GM21367 (cell line): ENCODE data around the gene LHCGR.
A peak's percentile ranks its signal among the peaks of the same experiment; 100 is the strongest.
"Not testable (repeated sequence)": the region's sequence is repeated elsewhere in the genome, so short reads cannot be mapped to it uniquely, and the experiment has no call there.

Experiments used
- ATAC-seq: cut with Tn5 transposase; IDR thresholded peaks from one replicate; pipeline ENCODE4 v1.9.1; 2021; ENCODE audit not compliant: unreplicated experiment

The LHCGR gene

DNA sequence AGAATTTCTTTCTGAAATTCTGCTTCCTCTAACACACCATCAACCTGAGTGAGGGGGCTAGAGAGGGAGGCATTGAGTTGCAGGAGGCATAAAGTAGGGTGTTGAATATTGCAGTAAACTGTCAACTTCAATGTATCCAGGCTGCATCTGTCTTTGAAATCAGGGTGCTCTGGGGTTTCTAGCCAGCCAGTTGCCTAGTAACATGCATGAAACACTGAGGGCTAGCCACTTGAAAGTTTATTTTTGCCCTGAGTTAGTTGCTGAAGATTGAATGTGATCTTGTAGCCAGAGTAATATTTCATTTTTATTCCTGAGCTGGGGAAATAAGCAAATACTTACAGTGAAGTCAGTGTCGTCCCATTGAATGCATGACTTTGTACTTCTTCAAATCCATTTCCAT lies 41.9 kb downstream of the LHCGR start:
- ATAC-seq, result no peak

DNA sequence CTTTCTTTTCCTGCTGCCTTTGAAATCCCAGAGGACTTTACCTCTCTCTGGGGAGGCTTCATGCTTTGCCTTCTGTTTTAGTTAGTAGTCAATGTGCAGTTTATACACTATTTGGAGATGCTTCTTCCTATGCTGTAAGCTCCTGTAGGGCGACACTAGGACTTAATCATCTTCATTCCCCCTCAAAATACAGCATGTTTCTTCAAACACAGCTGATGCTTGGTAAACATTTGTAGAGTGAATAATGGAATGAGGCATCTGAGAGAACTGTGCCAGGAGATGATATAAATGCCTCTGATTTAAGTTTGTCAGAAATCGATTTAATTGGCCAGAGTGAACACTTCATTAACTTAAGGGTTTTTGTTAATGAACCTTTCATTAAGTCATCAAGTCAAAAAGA lies 43.4 kb downstream of the LHCGR start:
- ATAC-seq, result no peak

DNA sequence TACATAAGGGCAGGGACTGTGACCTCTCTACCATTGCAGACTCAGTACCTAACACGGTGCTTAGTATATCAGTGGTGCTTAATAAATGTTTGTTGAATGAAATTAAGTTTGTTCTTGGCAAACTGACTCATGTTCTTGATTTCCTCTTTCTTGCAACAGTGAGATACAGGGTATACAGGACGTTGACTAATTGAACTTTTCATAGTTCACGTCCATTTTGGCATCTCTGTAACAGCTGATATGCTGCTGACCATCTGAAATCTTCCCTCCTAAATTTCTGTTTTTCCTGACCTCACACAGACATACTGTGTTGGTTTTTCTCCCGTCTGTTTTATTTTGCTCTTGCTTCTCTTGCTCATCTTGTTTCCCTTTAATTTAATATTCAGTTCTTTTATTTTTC lies 44.2 kb downstream of the LHCGR start:
- ATAC-seq, result no peak

DNA sequence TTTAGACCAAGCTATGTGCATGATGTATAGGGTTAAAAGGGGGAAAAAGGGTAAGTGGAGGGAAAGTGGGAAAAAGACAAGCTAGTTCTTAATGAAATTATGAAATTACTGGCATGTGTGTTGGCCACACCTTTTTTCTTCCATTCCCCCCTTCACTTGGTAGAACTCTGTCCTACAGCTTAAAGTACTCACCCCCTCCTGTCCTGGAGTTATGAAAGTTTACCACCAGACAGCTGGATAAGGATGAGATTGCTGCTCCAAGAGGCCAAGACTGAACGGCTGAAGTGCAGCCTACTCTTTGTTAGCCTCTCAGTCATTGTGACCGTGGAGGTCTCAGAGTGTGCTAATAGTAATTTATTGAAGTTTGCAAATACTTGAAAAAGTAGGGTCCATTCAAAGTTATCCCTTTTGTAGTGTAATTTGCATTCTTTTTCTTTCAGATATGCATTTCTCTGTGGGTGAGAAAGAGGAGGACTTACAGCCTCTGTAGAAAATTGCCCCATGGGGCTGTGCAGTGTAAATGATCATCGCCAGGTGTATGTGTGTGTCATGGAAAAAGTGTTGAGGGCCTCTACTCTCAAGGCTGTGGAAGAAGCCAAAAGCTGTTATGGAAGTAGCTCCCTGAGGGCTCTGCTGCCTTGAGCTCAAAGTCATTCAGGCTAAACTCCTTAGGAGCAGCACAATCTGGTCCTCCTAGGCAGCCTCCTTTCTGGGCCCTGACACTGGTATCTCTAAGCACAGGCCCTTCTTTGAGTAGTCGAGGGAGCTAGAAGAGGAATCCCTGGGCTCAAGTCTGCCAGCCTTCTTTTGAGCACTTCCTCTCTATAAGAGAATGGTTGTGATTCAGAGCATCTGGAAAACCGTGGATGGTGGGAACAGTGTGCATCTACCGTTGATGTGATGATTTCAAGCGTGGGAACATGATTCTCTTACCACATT lies 46.2 kb downstream of the LHCGR start:
- no peak for ATAC-seq

DNA sequence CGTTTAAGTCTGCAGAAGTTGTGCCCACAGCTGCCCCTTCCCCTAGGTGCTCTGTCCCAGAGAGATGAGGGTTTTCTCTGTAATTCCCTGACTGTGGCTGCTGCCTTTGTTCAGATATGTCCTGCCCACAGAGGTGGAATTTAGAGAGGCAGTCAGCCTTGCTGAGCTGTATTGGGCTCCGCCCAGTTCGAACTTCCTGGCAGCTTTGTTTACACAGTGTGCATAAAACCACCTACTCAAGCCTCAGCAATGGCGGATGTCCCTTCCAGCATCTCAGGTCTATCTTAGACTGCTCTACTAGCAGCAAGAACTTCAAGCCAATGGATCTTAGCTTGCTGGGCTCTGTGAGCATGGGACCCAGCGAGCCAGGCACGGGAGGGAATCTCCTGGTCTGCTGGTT lies 48.1 kb downstream of the LHCGR start:
- no peak for ATAC-seq

DNA sequence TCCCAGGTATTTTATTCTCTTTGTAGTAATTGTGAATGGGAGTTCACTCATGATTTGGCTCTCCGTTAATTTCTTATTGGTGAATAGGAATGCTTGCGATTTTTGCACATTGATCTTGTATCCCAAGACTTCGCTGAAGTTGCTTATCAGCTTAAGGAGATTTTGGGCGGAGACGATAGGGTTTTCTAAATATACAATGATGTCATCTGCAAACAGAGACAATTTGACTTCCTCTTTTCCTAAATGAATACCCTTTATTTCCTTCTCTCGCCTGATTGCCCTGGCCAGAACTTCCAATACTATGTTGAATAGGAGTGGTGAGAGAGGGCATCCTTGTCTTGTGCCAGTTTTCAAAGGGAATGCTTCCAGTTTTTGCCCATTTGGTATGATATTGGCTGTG lies 51.9 kb downstream of the LHCGR start:
- not testable (repeated sequence) for ATAC-seq

DNA sequence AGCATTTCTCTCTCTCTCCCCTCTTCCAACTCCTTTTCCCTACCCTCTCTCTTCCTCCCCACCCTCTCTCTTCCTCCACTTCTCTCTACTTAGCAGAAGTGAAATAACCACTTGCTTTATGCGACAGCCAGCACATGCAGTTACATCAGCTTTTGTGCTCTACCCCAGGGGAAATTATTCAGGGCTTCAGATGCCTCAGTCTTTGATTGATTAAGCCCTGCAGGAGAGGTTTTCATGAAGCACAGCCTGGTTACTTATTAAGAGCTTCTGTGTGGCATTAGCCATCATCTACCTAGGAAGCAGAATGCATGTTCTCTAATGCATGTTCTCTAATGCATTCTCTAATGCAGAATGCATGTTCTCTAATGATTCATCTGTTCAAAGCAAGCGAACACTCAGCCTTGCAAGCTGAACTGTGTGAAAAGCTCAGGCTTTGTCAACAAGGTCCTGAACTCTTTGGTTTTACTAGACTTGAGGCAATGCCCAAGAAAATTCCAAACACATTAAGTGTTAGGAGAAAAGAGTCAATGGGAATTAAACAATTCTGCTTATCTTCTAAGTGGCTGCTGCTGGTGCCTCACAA lies 56.1 kb downstream of the LHCGR start:
- ATAC-seq, result no peak

DNA sequence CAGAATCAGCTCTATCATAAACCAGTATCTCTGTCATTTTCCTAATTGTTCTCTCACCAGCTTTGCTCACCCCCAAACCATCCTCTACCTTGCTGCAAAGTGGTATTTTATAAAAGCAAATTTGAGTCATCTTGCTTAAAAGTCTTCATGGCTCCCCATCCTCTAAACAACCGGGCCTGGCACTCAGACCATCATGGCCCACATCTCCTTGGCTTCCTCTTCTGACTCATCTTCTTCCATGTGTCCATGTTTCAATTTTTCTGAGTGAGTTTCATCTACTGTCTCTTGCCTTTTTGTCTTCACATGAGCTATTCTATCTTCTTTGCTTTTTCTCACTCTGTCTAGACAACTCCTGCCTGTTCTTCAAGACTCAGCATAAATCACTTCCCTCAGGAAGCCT lies 58.6 kb downstream of the LHCGR start:
- ATAC-seq, result no peak

DNA sequence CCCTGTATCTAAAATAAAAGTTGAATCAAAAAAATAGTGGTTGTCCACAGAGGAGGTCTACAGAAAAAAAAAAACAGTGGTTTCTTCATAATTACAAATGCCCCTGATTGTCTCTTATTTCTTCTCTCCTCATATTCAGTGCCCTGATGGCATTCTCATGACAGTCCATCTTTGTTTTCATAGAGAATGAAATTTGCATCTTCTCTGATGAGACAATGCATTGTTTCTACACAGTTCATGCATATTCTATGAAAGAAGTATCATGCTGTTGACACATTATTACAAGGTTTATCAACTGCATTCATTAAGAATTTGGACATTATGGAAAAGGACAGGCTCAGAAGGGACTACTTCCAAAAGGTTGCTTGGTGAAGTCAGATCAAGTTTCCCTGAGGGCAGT lies 59.5 kb downstream of the LHCGR start:
- no peak for ATAC-seq

DNA sequence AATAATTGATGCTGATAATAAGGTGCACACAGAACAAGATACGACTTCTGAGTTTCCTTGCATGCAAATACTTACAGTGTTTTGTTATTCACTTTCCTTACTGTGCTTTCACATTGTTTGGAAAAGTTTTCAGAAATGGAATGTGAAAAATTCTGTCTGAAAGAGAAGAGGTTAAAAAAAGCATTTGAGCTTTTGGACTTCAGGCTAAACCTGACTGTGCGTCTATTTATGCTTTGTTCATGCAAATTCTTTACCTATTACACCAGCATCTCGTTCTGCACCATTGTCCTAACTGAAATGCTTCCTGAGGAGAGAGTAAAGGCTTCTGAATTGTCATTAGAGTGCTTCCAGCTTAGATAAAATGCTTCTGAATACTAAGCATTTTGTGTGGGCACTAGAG lies 61.4 kb downstream of the LHCGR start:
- ATAC-seq, result no peak

DNA sequence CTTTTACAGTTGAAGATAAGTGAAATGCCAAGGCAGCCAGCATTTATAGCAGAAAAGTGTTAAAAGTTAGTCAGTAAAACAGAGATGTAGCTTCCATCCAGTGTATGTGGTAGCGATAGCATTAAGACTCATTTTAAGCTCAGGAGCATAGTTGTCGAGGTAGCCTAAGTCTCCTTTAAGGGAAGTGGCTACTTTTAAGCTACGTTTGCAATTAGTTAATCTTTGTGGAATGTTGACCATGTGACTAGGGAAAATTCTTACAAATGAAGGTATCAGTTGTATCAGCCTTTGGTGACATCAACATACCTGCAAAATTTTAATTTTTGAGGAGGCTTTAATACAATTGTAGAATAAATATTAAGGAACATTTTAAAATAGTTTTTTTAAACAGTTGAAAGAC lies 61.9 kb downstream of the LHCGR start:
- no peak for ATAC-seq

DNA sequence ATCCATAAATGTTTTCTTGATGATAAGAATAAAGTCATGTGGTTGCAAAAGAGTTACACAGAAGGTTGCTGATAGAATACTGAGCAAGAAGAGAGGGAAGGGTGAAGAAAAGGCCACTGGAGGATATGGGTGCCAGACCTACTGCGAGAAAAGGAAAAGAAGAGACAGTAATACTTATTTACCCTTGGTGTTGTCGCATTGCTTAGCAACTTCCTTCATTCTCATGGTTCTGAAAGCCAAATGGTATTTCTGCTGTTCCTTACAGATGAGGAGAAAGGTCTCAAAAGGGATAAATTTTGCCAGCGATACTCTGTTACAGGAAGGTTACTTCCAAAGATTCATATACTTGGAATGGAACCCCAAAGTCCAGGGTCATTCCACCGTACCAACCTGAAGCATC lies 62.5 kb downstream of the LHCGR start:
- no peak for ATAC-seq

DNA sequence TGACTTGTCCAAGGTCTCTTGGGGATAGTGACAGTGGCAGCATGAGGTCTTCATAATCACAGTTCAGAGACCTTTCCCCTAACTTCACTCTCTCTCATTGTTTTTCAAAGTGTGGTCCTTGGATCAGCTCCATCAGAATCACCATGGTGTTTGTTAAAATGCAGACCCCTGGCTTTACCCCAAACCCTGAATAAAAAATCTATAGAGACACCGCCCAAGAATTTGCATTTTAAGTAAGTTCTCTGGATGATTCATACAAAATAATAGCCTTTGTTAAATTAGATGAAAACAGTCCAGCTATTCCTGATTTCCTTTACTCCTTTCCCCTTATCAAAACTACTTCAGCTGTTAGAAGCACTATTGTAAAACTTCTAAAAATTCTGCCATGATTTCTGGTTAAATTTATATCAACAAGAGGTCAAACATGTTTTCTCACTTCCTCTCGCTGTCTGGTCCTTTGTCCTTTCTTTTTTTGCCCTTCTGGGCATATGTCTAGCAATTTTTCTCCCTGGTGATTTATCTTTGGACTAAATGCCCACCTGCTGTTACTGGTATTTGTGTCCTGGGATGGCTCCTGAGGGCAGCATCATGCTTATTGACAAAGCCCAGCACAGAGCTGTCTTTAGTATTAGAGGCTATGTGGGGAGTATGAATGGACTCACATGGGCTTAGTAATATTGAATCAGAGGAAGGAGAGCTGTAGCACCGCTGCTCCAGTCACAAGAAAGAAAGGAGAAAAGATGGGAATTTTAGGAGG lies 63.4 kb downstream of the LHCGR start:
- ATAC-seq, result no peak

DNA sequence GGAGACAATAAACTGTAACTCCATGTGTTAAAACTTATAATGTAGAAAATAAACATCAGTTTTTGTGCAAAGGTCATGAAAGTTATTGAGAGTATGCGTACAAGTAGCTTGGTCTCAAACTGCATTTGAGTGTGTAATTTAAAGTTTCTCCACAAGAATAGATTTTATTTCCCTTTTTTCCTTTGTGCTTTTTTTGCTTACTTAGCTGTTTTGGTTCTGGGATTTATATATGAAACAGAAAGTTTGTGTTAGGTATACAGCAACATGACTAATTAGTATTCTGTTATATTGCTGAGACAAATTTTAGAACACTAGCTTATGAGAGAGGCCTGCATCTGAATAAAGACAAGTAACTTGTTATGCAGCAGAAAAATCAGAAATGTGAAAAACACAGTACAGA lies 70.4 kb downstream of the LHCGR start:
- no peak for ATAC-seq

DNA sequence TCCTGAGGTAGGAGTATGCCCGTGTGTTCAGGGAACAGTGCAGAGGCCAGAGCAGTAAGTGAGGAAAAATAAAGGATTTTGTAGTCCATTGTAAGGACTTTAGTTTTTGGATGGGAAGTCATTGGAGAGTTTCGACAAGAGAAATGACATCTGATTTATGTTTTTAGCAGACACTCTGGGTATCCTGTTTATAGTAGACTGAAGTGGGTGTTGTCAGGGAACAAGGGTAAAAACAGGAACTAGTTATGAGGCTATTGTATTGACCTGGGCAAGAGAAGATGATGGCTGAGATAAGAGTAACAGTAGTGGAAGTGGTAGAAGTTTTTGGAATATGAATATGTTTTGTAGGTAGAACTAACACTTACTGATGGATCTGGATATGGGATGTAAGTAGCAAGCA lies 78.1 kb downstream of the LHCGR start:
- no peak for ATAC-seq

DNA sequence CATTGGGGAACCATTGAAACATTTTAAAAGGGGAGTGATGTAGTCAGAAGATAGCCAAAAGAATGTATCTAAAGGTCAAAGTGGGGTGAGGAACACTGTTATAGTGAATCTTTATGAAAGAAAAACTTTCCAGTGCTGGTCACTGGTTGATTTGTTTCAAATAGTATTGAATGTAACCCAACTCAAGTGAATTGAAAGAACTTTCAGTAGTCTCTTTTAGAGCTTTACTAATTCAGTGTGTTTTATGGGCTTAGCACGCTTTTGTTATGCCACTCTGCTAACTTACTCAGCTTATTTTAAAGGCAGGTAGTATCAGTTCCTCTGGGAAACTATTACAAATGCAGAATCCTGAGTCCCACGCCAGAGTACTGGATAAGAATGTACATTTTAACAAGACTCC lies 80.6 kb downstream of the LHCGR start:
- no peak for ATAC-seq

DNA sequence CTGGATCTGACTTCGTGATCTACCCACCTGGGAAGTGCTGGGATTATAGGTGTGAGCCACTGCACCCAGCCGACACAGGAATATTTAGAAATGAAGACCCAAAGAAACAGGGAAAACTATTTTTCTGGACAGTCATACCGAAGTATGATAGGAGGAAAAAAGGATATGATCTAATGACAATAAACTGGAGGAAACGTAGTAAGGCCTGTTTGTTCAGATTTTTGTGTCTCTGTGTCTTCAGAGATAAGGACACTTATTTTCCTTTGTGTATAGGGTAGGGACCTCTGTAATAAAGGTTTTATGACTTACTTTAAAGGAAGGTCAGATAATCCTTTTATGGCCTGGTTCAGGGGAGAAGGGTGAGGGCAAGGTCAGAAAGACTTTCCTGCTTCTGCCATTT lies 81.9 kb downstream of the LHCGR start:
- ATAC-seq, result no peak

DNA sequence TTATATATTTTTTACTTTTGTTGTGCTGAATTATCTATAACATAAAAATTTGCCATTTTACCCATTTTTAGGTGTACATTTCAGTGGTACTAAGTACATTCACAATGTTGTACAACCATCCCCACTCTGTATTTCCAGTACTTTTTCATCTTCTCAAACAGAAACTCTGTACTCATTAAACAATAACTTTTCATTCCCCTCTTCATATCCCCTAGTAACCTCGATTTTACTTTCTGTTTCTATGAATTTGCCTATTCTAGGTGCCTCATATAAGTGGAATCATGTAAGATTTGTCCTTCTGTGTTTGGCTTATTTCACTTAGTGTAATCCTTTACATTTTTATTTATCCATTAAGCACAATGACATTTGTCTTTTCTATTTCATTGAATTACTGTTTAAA lies 86.5 kb downstream of the LHCGR start:
- ATAC-seq, result peak; percentile 74

DNA sequence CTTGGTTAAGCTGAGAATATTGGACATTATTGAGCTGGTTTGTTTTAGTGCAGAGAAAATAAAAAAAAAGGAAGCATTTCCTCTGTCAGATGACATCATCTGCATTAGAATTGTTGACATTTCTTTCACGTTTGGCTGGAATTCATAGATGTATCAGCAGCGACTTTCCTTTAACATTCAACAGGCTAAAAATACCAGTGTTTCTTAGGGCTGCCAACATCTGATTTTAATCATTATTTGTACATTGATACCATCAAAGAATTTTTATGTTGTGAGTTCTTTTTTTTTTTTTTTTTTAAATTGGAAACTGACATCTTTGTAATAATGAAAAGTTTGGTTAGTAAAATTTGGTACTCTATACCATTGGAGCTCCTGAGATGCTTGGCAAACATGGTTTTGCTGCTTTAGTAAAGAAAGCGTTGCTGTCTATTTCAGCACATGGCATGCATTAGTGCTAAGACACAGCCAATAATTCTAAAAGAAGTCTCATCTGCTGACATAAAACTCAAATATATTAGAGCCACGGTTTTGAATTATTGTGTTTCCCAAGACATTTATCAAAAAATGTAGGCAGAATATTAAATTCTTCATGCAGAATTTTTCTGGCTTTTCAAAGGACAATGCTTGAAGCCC lies 104.2 kb downstream of the LHCGR start:
- no peak for ATAC-seq

DNA sequence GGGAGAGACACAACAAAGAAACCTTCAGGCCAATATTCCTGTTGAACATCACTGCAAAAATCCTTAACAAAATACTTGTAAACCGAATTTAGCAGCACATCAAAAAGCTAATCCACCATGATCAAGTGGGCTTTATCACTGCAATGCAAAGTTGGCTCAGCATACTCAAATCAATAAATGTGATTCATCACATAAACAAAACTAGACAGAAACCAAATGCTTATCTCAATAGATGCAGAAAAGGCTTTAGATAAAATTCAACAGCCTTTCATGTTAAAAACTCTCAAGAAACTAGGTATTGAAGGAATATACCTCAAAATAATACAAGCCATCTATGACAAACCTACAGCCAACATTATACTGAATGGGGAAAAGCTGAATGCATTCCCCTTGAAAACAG lies 117.3 kb downstream of the LHCGR start:
- ATAC-seq, result no peak
